GM13976 (cell line): ENCODE results near the gene KBTBD13.
"Not testable (repeated sequence)": the region's sequence is repeated elsewhere in the genome, so short reads cannot be mapped to it uniquely, and the experiment has no call there.

Source experiments
- DNase-seq: peaks from one replicate; pipeline ENCODE4 v3.0.0; 2012; ENCODE audit warnings: low spot score
- in situ Hi-C: fragments of 300-500 bp; cut with MboI; formaldehyde crosslinking; loops from one replicate; pipeline ENCODE4 v1.12.0; 2022; ENCODE audit warnings: low sequenced_read_pairs, mixed read lengths, inconsistent platforms; ENCODE audit not compliant: unreplicated experiment
- TF ChIP-seq, protein P1 (sequence below): IDR thresholded peaks from 2 replicates; pipeline ENCODE4 v1.5.1; 2012; ENCODE audit warnings: borderline replicate concordance, mild to moderate bottlenecking; ENCODE audit not compliant: insufficient read depth; ENCODE audit errors: extremely low read depth, missing control alignments, control extremely low read depth

The KBTBD13 gene

DNA sequence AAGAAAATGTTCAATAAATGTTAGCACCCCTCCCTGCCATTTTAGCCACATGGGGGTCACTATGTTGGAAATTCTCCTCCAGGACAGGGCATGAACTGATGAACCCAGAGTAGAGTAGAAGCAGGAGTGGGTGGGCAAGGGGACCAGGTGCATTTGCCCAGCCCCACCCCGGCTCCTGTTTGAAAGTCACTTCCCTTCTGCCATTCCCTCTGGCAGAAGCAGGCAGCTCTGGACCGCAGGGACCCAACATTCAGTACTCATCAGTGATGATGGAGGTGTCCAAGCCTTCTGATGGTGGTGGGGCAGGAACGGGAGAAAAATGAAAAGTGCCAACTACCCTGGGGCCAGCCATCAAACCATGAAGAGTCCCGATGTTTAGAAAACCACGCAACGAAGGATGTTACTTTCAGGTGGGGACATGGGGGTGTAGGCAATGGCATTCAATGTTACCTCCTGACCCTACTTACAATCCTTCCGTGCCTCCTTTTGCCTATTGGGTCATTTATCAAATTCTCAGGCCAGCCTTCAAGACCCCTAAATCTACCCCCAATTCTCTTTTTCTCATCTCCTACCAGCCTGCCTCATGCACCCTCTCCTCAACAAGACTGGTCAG lies 21.2 kb downstream of the KBTBD13 start:
- in situ Hi-C loops, result no loop called here

DNA sequence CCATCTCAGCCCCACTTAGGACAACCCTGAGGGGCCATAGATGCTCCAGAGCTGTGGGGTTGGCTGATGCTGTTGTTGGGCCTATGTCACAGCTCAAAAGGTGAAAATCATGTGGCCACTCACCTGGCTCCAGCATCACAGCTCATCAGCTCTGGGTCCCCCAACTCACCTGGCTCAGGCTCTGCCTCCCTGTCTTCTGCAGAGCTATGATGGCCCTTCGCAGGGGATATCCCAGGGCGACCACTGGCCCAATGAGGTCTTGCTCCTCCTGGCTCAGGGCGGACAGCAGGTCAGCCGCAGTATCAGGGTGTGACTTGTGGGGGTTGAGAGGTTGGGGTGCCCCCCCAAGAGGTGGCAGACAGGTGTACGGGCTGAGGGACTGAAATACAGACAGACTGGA lies 22.8 kb downstream of the KBTBD13 start:
- in situ Hi-C loops, result no loop called here
- TF ChIP-seq, protein P1, sequence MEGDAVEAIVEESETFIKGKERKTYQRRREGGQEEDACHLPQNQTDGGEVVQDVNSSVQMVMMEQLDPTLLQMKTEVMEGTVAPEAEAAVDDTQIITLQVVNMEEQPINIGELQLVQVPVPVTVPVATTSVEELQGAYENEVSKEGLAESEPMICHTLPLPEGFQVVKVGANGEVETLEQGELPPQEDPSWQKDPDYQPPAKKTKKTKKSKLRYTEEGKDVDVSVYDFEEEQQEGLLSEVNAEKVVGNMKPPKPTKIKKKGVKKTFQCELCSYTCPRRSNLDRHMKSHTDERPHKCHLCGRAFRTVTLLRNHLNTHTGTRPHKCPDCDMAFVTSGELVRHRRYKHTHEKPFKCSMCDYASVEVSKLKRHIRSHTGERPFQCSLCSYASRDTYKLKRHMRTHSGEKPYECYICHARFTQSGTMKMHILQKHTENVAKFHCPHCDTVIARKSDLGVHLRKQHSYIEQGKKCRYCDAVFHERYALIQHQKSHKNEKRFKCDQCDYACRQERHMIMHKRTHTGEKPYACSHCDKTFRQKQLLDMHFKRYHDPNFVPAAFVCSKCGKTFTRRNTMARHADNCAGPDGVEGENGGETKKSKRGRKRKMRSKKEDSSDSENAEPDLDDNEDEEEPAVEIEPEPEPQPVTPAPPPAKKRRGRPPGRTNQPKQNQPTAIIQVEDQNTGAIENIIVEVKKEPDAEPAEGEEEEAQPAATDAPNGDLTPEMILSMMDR, result no peak
- DNase-seq, result no peak

More for the DNA sequence above, 21.2 kb downstream of the KBTBD13 start:
- TF ChIP-seq, protein P1, result no peak
- no peak for DNase-seq

DNA sequence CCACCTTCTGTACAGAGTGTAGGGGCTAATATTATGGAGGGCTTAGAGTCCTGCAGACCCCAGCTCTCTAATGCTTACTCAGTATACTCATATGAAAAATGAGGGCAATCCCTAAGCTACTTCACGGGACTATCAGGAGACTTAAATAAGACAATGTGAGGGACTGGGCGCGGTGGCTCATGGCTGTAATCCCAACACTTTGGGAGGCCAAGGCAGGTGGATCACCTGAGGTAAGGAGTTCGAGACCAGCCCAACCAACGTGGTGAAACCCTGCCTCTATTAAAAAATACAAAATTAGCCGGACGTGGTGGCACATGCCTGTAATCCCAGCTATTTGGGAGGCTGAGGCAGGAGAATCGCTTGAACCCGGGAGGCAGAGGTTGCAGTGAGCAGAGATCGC lies 23.3 kb downstream of the KBTBD13 start:
- DNase-seq, in situ Hi-C loops: not testable (repeated sequence)

DNA sequence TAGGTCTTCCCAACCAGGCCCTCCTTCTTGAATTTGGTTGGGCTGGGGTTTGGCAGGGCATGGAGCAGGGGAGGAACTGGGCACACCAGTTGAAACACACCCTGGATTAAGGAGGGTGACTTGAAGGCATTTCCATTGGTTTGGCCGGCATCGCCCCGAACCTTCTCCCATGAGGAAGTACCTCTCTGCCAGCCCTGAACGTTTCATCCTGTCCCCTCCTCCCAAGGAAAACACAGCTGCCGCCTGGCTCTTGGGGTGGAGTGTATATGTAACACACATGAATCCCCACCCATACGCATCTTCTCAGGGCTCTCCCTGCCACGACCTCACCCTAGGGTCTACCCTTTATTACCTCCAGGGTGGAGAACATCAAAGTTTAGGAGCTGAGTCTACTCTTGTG lies 23.9 kb downstream of the KBTBD13 start:
- TF ChIP-seq, protein P1, result no peak
- DNase-seq, result no peak
- in situ Hi-C loops, result no loop called here

DNA sequence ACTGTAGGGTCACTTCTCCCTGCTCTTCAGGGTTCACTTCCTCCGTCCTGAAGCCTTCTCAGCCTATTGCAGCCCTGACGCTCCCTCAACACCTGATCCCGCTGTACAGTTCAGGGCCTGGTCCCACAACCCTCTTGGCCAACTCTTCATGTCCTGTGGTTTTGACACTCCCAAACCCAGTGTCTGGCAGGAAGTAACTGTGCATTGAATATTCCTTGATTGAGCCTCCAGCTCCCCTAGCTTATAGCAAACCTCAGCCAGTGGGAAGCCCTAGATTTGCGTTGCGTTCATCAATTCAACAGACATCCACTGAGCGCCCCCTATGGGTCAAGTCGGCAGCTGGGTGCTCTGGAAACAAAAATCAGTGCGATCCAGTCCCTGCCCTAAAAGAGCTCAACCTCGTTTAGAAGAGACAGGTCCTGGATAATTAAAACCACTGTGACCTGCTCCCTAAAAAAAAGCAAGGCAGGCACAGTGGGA lies 24.9 kb downstream of the KBTBD13 start:
- TF ChIP-seq, protein P1, result peak; percentile 43
- in situ Hi-C loops, result no loop called here
- DNase-seq, result peak; percentile 73

DNA sequence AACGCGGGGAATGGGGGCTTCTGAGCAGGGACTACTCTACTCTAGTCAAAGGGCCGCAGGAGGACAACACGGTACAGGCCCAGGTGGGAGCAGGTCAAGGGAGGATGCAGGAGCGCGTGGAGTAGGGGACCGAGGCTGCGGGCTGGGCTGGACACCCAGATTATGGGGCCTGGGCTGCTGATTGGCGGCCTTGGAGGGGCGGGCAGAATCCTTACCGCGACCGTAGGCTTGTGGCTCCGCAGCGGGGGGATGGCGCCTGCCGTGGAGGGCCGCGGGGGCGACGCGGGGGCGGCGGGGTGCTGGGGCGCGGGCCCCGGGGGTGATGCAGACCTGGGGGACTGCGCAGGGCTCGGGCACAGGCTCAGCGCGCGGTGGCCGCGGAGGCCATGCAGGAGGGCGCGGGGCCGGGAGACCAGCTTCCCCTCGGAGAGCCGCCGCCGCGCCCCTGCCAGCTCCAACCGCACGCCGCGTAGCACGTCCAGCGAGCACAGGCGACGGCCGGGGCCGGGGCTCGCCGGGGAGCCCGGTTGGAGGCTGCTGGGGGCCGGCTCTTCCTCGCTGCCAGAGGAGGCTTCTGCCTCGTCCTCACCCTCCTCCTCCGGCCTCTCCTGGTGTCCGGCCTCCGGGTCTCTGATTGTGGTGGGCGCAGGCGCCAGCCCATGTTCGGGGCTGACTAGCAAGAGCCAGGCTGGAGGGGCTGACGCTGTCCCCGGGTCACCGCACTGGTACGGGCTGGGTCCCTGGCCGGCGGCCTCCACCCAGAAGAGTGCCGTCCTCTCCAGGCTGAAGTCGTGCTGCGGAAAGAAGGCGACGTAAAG lies 25.6 kb downstream of the KBTBD13 start:
- TF ChIP-seq, protein P1, result no peak
- in situ Hi-C loops, result no loop called here
- DNase-seq, result no peak

DNA sequence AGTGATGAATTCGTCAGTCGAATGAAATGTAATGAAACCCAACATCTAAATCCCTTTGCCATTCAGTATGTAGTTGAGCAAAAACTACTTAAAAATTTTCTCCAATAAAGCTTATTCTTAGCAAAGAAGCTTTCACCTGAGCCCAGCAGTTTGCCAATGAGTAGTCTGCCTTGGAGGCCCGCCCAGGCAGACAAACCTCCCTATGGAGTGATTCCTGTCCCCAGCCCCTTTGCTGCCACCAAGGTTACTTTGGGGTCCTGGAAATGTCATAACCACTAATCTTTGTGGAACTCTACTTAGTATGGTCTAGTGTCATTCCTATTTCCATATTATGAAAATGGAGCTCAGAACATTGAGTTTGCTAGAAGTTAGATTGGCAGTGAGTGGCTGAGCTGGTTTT lies 26.4 kb downstream of the KBTBD13 start:
- TF ChIP-seq, protein P1, result no peak
- DNase-seq, result no peak
- in situ Hi-C loops, result no loop called here
